Measurements from ENCODE around the gene CDCA5. TPM values are rescaled to one million over a fixed set of nuclear protein-coding genes. Genes with fewer than 3 reads are reported as not detected.

The CDCA5 gene
- total RNA-seq, 1 donor from 2014 or later, result 39.3 TPM

DNA sequence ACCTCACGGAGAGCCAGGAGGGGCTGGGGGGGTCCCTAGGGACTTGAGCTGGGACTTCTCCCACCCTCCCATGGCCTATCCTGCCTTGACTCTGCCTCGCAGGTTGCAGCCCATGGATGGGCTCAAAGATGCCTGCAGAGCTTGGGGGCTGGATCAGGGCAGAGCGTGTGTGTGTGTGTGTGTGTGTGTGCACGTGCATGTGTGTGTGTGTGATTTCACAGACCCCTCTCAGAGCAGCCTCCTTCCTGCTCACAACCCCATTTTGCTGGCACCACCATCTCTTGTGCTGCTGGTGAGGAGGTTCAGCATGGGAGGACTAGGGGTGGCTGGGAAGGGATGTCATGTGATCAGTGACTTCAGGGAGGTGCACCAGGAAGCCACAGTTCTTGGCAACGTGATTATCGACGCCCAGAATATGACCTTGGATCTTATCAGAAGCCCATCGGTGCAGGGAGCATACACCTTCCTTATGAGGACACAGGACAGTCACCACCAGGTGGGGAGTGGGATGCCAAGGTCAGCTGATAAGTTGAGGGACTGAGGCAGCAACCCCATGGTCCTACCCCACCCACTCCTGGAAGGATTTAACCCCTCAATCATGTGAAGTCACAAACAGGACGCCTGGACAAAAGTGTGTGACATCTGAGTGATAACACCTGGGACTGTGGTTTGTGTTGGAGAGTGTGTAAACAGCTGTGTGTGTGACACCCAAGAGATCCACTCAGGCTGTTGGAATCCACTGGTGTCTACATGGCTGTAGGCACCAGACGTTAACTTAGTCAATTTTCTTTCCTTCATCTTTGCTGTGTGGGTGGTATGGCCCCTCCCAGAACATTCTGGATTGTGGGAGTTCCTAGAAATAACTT is 23.6 kb downstream of the CDCA5 start:
- Mint-ChIP-seq H3K9me3 (no peaks in the 10 kb centered on the region), H3K36me3 (no peaks in the 10 kb centered on the region), H3K27ac (no peak overlapping the region), H3K4me3 (no peak overlapping the region), H3K4me1 (ENCODE audit: unreplicated experiment) (no peaks in the 10 kb centered on the region), H3K27me3 (no peaks in the 10 kb centered on the region)
- TF ChIP-seq, protein P1, sequence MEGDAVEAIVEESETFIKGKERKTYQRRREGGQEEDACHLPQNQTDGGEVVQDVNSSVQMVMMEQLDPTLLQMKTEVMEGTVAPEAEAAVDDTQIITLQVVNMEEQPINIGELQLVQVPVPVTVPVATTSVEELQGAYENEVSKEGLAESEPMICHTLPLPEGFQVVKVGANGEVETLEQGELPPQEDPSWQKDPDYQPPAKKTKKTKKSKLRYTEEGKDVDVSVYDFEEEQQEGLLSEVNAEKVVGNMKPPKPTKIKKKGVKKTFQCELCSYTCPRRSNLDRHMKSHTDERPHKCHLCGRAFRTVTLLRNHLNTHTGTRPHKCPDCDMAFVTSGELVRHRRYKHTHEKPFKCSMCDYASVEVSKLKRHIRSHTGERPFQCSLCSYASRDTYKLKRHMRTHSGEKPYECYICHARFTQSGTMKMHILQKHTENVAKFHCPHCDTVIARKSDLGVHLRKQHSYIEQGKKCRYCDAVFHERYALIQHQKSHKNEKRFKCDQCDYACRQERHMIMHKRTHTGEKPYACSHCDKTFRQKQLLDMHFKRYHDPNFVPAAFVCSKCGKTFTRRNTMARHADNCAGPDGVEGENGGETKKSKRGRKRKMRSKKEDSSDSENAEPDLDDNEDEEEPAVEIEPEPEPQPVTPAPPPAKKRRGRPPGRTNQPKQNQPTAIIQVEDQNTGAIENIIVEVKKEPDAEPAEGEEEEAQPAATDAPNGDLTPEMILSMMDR (conservative IDR thresholded peaks at IDR 0.05), result no peak
- no peak for DNase-seq (ENCODE audit: extremely low spot score, unreplicated experiment)

DNA sequence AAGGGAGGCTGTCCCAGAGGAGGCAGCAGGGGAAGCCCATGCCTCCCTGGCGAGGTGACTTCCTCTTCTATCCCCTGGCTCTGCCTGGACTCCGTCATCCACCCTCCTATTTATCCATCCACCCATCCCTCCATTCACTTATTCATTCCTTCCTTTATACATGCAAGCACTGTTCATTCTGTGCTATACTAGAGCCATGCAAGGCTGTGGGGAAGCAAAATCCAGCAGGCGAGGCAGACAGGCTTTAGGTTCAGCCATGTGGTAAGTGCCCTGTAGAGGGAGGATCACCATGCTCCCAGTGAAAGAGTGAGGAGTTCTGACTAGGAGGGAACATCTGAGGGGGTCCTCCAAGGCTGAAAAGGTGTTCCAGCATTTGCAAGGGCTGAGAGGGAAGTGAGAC is 24.3 kb downstream of the CDCA5 start:
- DNase-seq (ENCODE audit: extremely low spot score, unreplicated experiment), result no peak
- Mint-ChIP-seq H3K9me3 (no peaks in the 10 kb centered on the region), H3K27me3 (no peaks in the 10 kb centered on the region), H3K4me1 (ENCODE audit: unreplicated experiment) (no peaks in the 10 kb centered on the region), H3K27ac (no peak overlapping the region), H3K4me3 (no peak overlapping the region), H3K36me3 (no peaks in the 10 kb centered on the region)
- TF ChIP-seq, protein P1 (conservative IDR thresholded peaks at IDR 0.05), result no peak

DNA sequence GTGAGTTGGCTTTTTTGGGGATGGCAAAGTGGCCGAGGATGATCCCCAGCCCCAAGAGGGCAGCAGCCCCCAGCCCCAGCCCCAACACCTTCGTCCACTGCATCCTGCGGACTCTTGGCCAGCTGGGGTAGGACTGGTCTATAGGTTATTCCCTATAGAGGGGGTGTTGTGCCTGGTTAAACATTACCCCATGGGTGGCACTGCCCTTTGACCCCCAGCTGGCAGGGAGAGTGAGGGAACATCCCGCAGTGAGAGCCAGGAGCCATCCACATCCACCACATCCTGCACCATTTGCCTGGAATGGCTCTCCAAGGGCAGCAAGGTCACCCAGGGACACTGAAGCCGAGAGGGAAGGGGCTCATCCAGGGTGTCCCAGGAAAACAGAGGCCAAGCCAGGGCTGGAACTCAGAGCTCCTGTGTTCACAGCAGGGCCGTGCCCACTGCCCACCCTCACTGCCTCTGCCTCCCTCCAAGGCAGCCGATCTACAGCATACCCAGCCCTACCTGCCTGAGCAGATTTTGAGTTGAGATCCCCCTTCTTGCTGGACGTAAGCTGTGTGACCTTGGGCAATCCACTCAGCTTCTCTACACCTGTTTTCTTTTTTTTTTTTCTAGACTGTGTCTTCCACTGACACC is 25.3 kb downstream of the CDCA5 start, which contains the start of gene NAALADL1:
Gene NAALADL1, minus strand, starts transcription at position 135 of the 636 bp plus-strand sequence. Its CDS starts 32 bp downstream, at position 103.
- no peaks in the 10 kb centered on the region for H3K36me3 Mint-ChIP-seq
- no peaks in the 10 kb centered on the region for H3K4me1 Mint-ChIP-seq (ENCODE audit: unreplicated experiment)
- no peaks in the 10 kb centered on the region for H3K9me3 Mint-ChIP-seq
- H3K27me3 Mint-ChIP-seq, result peaks cover 5% of the 10 kb centered on the region
- DNase-seq (ENCODE audit: extremely low spot score, unreplicated experiment), result no peak
- TF ChIP-seq, protein P1 (conservative IDR thresholded peaks at IDR 0.05), result no peak
- no peak within 1 kb of the TSS for H3K27ac Mint-ChIP-seq
- H3K4me3 Mint-ChIP-seq, result no peak within 1 kb of the TSS

DNA sequence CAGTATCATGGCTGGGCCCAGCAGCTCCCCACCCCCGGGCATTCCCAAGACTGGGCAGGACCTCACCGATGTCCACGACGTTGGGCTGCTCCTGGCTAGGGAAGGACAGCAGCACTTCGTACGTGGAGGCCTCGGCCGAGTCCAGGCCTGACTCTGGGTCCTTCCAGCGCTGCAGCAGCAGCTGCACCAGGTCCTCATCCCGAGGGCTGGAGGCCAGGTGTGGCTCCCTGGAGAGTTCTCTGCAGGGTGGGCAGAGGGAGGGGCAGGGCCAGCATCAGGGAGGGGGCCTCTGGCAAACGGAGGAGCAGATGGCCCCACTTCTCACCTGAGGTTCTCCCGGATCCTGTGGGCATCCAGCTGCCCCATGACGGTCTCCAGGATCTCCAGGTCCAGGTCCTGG is 25.8 kb downstream of the CDCA5 start:
- no peak for DNase-seq (ENCODE audit: extremely low spot score, unreplicated experiment)
- Mint-ChIP-seq H3K27ac (no peak overlapping the region), H3K36me3 (no peaks in the 10 kb centered on the region), H3K4me3 (no peak overlapping the region), H3K27me3 (peaks cover 5% of the 10 kb centered on the region), H3K9me3 (no peaks in the 10 kb centered on the region), H3K4me1 (ENCODE audit: unreplicated experiment) (no peaks in the 10 kb centered on the region)
- TF ChIP-seq, protein P1 (conservative IDR thresholded peaks at IDR 0.05), result no peak

DNA sequence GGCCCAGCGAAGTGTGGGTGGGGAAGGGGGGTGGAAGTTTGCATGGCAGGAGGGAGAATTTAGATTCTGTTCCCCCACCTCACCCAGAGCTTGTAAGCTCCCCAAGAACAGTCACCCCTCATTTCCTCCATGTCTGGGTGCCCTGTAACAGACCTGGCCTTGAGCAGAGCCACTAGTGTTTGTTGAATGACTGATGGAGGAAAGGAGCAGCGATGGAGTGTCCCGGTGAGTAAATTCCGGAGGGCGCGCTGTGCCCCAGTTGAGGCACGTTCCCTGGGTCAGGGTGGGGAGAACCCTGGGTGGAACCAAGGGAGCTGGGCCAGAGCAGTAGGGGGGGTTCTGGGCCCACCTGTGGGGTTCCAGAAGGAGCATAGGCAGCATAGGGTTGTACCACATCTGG is 26.3 kb downstream of the CDCA5 start:
- Mint-ChIP-seq H3K4me1 (ENCODE audit: unreplicated experiment) (no peaks in the 10 kb centered on the region), H3K9me3 (no peaks in the 10 kb centered on the region), H3K4me3 (no peak overlapping the region), H3K27me3 (peaks cover 5% of the 10 kb centered on the region), H3K27ac (no peak overlapping the region), H3K36me3 (no peaks in the 10 kb centered on the region)
- TF ChIP-seq, protein P1 (conservative IDR thresholded peaks at IDR 0.05), result no peak
- no peak for DNase-seq (ENCODE audit: extremely low spot score, unreplicated experiment)

All from type B pancreatic cell (in vitro differentiated cells).